Measurements from ENCODE around the gene MAML3.

Gene MAML3

DNA sequence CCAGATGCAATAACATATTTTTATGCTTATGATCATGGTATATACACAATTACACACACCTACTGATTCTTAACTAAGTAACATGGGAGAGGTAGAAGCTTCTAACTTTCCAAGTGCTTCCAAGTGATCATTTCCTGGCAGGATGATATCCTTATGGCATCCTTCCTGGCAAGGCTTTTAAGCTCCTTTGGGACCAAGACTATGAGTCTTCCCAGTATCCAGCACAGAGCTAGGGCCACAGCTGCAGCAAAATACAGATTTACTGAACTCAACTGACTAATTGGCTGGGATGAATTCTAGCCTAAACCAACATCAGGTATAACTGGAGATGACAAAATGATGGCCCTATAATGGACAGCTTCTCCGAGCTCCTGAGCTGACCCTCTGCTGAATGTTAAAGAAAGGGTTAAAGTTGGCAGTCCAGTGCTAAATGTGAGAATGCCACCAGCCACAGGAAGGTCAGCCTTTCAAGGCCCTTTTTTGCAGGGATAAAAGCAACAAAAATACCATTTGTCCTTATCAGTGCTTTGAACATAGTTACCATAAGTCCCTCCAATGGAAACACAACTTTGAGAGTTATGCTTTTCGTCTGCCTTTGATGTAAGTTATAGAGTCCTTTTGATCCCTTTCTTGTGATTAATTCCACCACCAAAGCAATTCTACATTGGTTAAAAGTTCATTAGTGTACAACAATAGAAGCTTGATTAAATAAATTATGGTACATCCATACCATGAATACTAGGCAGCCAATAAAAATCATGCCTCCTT lies 415.0 kb downstream of the MAML3 start:
- no peak for FAIRE-seq

DNA sequence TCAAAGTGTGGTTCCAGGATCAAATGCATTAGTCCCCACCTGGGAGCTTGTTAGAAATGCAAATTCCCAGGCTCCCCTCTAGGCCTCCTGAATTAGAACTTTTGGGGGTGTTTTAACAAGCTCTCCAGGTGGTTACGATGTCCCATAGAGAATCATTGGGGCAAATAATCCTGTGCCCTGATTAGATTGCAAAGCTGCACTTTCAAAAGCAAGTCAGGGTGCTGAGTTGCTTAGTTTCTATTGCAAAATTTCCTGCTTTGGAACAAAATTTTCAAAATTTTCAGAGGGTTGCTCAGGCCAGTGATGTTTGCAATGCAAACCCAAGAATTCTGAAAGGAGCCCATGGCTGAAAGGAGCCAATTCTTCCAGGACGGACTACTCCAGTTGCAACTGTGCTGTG lies 417.3 kb downstream of the MAML3 start:
- FAIRE-seq, result no peak

- no peak for FAIRE-seq
These were observed 417.7 kb downstream of the MAML3 start for GRCh38 chr4:139736274-139736660.

DNA sequence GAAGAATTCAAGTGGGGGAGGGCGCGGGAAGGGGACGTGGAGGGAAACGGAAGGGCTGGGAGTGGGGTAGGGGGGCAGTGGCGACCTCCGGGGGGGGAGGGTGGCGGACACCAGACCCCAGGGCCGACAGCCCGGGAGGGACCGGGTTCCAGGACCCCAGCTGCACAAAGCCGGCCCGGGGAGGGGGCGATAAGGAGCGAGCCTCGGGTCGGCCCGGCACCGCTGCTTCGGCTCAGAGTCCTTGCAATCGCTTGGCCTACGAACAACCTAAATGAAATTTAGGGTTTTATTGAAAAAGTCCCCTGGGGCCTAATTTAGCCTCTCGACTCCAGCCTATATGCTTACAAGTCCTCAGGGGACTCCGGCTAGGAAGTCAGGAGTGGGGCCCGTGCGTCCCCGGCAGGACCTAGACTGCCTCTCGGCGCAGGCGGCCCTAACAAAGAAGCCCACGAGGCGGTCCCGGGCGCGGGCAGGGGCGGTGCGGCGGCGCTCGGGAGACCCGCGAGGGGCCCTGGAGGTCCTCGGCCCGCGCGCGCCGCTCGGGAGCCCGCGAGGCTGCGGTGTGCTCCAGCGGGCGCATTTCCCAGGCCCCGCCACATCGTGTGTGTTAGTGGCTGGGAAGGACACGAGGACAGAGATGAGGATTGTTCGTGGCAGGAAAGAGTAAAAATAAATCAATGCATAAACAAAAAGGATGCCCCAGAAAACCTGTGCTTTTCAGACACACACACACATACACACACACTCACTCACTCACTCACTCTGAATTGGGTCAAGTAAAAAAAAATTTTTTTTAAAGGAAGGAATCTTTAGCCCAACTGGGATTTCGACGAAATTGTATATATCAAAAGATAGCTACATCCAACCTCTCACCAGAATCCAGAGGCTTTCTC lies 418.4 kb downstream of the MAML3 start:
- FAIRE-seq, result no peak

DNA sequence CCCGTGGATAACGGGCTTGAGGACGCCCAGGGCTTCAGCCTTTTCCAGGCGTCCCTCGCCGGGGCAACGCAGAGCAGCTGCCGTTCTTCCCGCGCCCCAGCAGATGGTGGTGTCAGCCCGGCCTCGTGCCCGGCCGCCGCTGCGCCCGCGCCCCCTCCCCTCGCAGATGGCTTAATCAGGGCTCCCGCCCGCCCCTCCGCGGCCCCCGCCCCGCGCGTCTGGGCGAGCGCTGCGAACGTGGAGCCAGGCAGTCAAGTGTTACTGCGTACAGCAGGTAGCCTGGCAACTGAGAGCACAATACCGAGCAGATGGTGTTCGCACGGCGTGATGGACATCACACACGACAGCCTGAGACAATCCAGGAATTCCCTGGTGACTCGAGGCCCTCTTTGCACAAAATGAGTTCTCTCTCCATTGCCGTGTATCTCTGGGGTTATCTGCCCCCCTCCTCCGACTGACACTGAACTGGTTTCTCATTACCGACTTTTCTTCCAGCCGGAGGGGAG lies 419.1 kb downstream of the MAML3 start:
- FAIRE-seq, result peak; percentile 85

DNA sequence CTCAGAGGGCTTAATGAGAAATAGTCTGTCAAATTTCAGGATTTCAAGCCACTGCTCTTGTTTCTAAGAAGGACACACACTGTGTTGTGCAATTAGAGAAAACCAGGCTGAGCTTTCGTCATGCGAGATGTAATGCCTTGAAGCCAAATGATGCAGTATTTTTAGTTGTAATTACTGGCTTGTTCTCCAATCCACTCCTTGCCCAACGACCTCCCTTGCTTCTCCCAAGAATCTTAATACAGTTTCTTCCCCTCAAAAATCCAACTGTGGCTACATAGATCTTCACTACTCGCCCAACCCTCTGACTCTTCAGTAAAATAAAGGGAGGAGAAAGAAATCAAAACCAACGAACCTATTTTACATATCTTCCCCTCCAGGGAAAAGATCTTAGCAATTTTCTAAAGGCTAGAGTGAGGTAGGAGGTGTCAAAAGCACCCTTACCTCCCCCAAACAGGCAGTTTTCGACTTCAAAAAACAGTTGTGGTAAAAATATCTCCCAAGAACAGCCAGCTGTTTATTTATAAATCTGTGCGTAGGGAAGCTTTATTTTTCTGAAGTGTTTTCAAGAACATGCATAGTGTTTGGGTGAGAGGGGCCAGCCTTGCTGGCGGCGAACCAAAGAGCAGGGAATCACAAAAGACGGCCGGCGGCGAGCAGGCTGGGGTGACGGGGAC lies 419.6 kb downstream of the MAML3 start:
- FAIRE-seq, result peak; percentile 68

GRCh38 chr4:139732991-139733570 lies 420.9 kb downstream of the MAML3 start:
- FAIRE-seq, result no peak

- FAIRE-seq, result peak; percentile 90
These were observed 425.1 kb downstream of the MAML3 start for GRCh38 chr4:139728840-139729239.

DNA sequence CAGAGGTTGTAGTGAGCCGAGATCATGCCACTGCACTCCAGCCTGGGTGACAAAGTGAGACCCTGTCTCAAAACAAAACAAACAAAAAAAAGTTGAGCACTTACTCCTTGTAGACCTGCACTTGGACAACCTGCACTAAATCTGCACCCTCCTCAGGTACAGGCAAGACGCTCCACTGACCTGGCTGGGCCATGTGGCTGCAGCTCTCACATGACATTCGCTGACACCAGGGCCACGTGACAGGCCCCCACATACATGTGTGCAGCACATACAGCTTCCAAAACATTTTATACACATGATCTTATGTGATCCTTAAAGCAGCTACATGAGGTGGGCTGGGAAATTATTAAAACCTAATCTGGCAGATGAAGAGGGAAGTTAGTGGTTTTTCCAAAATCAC lies 425.8 kb downstream of the MAML3 start:
- FAIRE-seq, result no peak

DNA sequence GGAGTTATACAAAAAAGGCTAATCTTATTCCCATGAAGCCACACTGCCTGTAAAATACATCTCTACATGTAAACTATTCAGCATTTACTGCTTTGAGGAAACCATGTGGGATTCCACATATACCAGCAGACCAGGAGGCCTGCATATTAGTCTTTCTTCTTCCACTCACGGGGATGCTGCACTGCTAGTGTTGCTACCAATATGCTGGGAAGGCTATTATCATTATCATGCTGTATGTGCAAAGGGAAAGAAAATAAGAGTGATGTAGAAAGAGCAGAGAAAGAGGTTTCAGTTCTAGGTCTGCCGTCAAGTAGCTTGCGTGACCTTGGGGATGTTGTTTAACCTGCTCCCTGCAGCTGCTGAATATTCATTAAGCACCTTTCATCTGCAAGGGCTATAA lies 427.4 kb downstream of the MAML3 start:
- no peak for FAIRE-seq

- FAIRE-seq, result no peak
These were observed 428.7 kb downstream of the MAML3 start for GRCh38 chr4:139725236-139725635.

- FAIRE-seq, result no peak
These were observed 432.2 kb downstream of the MAML3 start for GRCh38 chr4:139721789-139722188.

DNA sequence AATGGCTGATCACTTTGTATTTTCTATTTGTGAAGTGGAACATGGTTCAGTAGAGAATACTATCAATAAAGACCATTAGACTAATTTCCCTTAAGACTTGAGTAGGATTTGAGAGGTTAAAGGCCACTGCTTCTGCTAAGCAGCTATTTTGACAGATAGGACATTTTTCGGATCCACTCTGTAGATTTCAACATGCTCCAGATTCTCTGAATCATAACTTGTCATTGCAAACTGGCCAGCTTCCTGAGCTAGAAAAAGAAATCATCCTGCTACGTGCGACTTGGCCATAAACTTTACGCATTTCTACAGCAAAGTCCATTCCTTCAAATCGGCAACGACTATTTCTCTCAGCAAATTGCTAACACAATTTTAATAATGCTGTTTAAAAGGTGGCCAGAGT lies 433.2 kb downstream of the MAML3 start:
- FAIRE-seq, result no peak

DNA sequence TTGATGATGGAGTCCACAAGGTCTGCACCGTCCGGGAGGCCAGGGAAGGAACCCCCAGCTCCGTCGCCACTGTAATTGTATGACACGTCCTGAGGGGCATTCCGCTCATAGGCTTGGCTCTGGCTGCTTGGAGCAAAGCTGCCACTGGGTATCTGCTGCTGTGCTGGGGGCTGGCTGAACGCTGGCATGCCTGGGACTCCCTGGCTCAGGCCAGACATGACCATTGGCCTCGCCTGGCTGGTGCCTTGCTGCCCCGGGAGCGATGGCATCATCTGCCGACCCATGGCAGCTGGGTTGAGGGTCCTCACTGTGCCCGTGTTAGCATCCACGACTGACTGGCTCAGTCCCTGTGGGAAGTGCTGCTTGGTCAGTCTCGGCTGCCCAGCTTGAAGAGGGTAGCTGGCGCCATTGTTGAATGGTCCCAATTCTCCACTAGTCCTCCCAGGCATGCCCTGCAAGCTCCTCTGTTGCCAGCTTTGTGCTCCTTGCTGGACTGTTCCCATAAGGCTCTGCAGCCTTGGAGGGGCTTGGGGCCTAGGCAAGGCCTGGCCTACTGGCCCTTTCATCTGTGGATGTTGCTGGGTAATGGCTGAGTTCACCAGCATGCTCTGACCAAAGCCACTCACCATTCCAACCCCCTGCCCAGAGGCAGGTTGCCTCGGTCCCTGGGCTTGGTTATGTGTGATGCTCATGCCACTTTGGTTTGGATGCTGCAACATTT lies 434.4 kb downstream of the MAML3 start:
- no peak for FAIRE-seq

DNA sequence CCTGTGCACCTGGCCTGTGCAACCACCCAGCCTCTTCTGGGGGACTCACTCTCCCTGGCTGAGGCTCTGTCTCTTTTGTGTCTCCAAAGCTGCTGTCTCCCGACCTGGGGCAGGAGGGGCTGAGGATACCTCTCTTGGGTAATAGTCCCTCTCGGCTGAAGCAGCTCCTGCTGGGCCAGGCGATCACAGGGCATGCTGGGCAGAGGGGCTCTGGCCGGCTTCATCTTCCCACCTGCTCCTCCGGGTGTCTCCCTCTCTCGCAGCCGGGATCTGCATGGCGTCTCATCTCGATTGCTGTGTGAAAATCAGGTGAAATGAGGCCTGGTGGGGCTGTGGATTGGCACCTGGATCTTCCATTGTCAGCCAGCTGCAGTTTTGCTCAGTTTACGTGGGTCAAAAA lies 435.2 kb downstream of the MAML3 start:
- no peak for FAIRE-seq

GRCh38 chr4:139718358-139718757 lies 435.6 kb downstream of the MAML3 start:
- no peak for FAIRE-seq

- no peak for FAIRE-seq
These were observed 438.1 kb downstream of the MAML3 start for GRCh38 chr4:139715746-139716391.

GRCh38 chr4:139712882-139713281 lies 441.1 kb downstream of the MAML3 start:
- FAIRE-seq, result no peak

GRCh38 chr4:139711461-139711860 lies 442.5 kb downstream of the MAML3 start:
- FAIRE-seq, result no peak

DNA sequence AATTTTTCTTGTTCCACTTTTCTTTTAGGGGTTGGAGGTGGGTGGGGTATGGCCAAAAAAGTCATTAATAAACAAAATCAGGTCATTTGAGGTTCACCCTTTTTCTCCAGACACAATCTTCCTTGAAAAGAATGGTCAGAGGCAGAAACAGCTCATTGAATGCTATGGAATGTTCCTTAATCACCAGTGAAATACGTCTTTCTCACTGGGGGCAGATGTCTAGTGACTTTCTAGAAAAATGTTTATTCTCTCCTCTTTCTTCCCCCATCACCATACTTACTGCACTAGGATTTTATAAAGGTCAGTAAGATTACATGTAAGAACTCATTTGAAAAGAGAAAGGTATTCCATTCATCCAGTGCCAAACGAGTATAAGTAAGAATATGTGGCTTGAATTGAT lies 443.9 kb downstream of the MAML3 start:
- FAIRE-seq, result no peak

- FAIRE-seq, result no peak
These were observed 444.3 kb downstream of the MAML3 start for GRCh38 chr4:139709660-139710059.

Measured in islet of Langerhans (tissue), 1 donor.